Right renal pelvis (tissue), 4 donors: ENCODE data around the gene PXYLP1. TPM values are rescaled to one million over a fixed set of nuclear protein-coding genes. Genes with fewer than 3 reads are reported as not detected.
"Not testable (repeated sequence)": the region's sequence is repeated elsewhere in the genome, so short reads cannot be mapped to it uniquely, and the experiment has no call there.

Experiments used
- DNase-seq, 4 donors: peaks; one replicate each; pipeline ENCODE4 v3.0.0-alpha.2; 2013; ENCODE audit warnings: low read depth in 4 of 4, low spot score in 3 of 4, missing footprints in 1 of 4
- polyA plus RNA-seq, 4 donors: library from polyadenylated mRNA; unstranded; fragments of 120-200 nt; gene quantifications; one replicate each; pipeline ENCODE4 v1.2.1, GENCODE V29; 2013; ENCODE audit not compliant: insufficient read length in 4 of 4

The PXYLP1 gene
- polyA plus RNA-seq, 4 donors: 36.0 to 45.1 (median 42.0) TPM

DNA sequence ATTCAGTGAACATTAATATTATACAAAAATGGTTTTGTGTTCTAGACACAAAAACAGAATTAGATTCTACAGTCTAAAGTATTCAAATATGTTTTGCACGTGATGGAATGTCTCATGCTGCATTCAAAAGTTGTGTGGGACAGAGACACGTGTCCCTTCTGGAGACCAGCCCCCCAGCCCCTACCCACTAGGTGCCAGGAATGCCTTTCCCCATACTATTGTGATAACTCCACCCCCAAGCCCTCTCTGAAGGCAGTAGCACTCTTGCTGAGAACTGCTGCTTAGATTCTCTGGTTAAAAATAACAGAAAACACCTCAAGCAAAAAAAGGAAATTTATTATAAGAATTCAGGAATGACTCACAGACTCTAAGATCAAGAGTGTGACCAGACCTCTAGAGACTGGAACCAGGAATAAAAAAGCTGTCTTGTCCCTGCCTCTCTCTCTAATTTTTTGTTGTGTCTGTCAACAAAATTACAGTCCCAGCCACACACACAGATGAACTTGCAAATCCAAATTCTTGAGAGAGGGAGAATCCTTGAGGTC lies 57.7 kb downstream of the PXYLP1 start:
- no peak for DNase-seq

- DNase-seq: no peak
Observed at GRCh38 chr3:141291559-141292355, 60.1 kb downstream of the PXYLP1 start.

DNA sequence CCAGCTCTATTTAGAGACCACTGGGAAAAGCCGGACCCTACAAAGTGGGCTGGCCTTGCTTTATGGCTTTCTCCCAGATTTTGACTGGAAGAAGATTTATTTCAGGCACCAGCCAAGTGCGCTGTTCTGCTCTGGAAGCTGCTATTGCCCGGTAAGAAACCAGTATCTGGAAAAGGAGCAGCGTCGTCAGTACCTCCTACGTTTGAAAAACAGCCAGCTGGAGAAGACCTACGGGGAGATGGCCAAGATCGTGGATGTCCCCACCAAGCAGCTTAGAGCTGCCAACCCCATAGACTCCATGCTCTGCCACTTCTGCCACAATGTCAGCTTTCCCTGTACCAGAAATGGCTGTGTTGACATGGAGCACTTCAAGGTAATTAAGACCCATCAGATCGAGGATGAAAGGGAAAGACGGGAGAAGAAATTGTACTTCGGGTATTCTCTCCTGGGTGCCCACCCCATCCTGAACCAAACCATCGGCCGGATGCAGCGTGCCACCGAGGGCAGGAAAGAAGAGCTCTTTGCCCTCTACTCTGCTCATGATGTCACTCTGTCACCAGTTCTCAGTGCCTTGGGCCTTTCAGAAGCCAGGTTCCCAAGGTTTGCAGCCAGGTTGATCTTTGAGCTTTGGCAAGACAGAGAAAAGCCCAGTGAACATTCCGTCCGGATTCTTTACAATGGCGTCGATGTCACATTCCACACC lies 60.9 kb downstream of the PXYLP1 start:
- DNase-seq: no peak

DNA sequence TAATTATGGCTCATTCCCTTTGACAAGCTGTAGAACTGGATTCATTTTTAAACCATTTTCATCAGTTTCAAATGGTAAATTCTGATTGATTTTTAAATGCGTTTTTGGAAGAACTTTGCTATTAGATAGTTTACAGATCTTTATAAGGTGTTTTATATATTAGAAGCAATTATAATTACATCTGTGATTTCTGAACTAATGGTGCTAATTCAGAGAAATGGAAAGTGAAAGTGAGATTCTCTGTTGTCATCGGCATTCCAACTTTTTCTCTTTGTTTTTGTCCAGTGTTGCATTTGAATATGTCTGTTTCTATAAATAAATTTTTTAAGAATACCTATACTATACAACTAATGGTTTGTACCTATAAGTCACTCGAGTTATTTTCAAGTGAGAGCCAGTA lies 62.7 kb downstream of the PXYLP1 start:
- DNase-seq: no peak

GRCh38 chr3:141294848-141295247 lies 63.2 kb downstream of the PXYLP1 start:
- no peak for DNase-seq

DNA sequence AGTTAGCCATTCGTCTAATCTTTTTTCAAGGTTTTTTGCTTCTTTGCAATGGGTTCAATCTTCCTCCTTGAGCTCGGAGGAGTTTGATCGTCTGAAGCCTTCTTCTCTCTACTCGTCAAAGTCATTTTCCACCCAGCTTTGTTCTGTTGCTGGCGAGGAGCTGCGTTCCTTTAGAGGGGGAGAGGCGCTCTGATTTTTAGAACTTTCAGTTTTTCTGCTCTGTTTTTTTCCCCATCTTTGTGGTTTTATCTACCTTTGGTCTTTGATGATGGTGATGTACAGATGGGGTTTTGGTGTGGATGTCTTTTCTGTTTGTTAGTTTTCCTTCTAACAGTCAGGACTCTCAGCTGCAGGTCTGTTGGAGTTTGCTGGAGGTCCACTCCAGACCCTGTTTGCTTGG lies 68.8 kb downstream of the PXYLP1 start:
- not testable (repeated sequence) for DNase-seq

DNA sequence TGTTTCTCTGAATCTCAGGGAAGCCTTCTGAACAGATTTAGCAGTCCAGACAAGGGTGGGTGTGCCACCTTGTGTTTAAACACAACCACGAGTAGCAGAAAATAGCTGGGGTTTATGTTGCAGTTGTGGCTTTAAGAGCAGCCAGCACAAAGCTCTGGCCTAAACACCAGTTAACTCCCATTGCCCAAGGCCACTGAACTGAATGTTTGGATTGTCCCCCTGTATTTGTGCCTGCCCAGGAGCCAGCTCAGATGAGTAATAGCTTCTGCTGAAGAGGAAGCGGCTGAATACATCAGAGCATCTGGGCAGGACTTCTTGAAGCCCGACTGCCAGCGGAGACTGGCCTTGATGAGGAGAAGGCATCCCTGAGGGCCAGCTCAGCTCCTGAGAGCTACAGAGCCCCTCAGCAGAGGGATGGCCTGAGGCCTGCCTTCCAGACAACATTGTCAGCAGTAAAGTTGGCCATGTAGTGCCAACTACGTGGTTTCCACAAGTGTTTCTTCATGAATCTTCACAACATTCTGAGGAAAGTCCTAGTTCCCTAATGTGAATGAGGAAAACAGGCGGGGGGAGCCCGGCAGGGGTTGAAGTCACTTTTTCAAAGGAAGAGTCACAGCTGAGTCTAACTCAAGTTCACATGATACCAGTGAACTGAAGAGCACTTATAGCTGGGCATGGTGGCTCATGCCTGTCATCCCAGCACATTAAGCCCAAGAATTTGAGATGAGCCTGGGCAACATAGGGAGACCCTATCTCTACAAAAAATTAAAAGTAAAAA lies 70.9 kb downstream of the PXYLP1 start:
- DNase-seq: no peak

GRCh38 chr3:141303481-141304223 lies 72.0 kb downstream of the PXYLP1 start:
- DNase-seq: peak; percentile 65 to 77 (median 70)

GRCh38 chr3:141305436-141305835 lies 73.8 kb downstream of the PXYLP1 start:
- no peak for DNase-seq

DNA sequence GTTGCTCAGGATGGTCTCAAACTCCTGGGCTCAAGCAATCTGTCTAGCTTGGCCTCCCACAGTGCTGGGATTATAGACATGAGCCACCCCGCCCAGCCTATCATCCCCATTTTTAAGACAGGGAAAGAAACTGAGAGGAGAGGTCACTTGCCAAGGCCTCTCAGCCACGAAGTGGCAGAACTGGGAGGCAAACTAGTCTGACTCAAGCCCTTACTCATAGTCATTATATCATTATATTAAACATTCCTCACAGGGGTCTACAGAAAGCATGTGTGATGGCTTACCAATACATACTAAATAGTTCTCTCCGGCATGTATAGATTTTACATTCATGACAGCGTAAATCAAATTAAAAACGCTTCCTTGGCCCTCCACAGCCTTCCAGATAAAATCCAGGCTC lies 74.7 kb downstream of the PXYLP1 start:
- no peak for DNase-seq

DNA sequence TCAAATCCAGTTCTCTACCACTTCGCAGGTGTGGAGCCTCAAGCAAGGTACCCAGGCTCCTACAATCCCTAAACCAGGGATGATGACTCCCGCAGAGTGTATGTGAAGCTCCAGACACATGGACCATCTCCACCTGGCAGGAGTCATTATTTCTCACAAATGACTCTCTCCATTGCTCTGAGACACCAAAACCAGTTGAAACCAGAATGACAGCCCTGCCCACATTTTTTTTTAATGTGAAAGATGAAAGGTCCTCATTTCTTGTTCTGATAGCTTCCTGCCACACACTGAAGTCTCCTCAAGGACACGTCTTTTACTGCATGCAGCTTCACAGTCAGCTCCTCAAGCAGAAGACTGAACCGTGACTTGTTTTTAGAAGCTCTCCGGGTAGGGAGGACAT lies 75.3 kb downstream of the PXYLP1 start:
- no peak for DNase-seq

- no peak for DNase-seq
Observed at GRCh38 chr3:141307351-141308059, 75.9 kb downstream of the PXYLP1 start.

DNA sequence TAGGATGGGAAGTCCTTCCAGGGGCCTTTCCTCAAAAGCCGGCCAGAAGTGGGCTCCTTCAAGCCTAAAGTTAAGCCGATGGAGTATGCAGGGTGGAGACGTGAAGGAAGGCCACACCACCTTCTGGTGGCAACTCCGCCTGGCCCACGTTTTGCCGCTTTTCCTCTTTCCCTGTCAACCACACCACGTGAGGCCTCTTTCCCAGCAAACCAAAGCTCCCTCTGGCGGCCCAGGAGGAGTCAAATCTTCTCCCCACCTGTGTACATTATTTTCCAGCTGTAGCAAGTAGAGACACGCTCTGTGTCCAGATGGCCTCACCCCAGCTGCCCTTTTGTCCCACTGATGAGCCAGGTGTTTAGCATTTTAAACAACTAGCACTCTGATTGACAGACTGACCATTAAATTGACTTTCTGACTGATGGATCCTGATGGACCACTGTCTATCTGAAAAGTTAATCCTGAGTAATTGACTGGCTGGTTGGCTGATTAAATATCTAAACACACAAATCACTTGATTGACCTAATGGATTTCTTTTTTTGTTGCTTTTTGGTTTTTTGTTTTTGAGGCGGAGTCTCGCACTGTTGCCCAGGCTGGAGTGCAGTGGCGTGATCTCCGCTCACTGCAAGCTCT lies 77.1 kb downstream of the PXYLP1 start:
- DNase-seq: peak in 2 of 4 donors; percentile 38 to 40

- DNase-seq: no peak
Observed at GRCh38 chr3:141311170-141311495, 79.5 kb downstream of the PXYLP1 start.

DNA sequence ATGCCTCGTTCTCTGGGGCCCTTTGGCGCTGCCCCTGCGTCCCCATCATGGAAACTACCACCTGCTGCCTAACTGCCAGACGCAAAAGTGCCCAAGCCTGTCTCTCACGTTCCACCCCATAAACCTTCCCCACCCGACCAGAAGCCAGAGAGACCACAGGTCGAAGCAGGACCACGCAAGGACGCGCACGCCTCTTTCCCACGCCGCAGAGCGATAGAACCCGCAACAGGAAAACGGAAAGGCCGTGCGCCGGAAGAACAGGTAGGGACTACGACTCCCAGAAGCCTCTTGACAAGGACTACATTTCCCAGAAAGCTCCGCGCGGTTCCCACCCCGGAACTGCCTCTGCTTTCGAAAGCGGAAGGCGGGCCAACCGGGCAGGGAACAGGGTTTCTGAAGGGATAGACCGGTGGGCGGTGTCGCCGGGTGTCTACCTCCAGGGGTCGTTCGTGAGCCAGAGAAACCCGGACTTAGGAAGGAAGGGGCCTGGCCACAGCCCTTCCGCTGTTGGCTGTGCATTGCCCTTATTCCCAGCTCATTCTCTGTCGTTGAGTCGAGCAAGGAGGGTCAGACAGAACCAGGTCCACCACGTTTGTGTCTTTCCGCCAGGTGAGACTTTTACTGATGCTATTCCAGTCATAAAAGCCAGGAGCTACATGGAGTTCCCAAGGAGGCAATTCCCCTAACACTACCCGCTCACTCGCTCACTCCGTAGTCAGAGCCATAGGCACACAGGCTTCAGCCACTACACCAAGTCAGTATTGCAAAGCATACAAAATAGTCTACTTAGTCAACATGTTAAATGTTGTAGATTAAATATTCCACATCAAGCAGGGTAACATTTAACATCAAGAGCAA lies 80.1 kb downstream of the PXYLP1 start:
- DNase-seq: peak; percentile 91 to 97 (median 96)

GRCh38 chr3:141312354-141313092 lies 80.9 kb downstream of the PXYLP1 start:
- DNase-seq: no peak

- no peak for DNase-seq
Observed at GRCh38 chr3:141313093-141313683, 81.6 kb downstream of the PXYLP1 start.
